HG03159 (cell line): ENCODE data around the gene OGFOD1.

Experiments used
- ATAC-seq: cut with Tn5 transposase; IDR thresholded peaks from one replicate; pipeline ENCODE4 v1.9.1; 2021; ENCODE audit warnings: mild to moderate bottlenecking, moderate library complexity; ENCODE audit not compliant: unreplicated experiment

Gene OGFOD1

DNA sequence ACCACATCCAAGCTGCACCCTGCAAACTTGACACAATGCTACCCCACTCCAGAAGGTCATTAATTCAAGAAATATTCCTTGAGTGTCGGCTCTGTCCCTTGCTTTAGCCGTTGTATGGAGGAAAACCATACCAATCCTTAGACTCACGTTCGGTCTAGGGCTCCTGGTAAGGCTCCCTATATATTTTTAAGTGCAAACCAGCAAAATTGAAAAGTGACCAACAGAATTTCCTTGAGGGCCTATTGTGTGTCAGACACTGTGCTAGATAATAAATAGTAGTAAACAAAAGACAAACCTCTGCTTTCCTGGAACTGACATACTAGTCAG, 68.9 kb downstream of the OGFOD1 start:
- ATAC-seq: no peak

DNA sequence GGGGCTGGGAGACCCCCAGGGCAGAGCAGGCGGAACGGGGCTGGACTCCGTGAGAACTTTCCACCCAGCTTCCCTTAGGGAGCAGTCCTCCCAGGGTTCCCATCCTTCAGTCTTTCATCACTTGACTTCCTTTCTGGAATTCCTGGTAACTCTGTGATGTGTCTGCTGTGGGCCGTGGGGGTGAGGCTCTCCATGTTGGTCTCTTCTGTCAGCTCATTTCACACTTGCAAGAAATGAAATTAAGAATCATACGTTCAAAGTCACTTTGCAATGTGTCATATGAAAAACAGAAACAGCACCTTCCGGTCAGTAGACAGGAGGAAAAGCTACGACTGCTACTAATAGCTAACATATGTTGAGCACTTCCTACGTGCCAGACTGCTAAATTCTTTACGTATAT, 73.9 kb downstream of the OGFOD1 start:
- no peak for ATAC-seq
